GM12872 (cell line): ENCODE results near the gene HIVEP3.

Source experiments
- TF ChIP-seq, protein P1 (sequence below): IDR thresholded peaks from 3 replicates; pipeline ENCODE4 v1.5.1; 2011; ENCODE audit warnings: low read depth, mild to moderate bottlenecking, low read length, moderate library complexity; ENCODE audit not compliant: insufficient read depth

Gene HIVEP3

DNA sequence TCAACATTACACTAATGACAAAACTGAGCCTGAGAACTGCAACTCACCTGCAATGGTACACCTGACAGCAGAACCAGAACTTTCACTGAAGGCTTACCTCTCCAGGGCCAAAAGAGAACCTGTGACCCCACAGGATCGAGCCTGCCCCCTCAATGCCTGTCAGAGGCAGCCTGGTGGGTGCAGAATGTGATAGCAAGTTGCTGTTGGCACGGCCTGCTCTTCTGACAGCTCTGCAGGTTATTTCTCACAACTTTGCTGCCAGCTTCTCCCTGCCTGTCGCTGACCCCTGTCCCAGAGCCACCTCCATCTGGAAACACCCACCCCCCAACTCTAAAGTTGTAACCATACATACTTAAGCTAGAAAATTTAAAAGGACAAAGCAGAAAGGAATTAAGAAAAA lies 35.2 kb downstream of the HIVEP3 start:
- TF ChIP-seq, protein P1, sequence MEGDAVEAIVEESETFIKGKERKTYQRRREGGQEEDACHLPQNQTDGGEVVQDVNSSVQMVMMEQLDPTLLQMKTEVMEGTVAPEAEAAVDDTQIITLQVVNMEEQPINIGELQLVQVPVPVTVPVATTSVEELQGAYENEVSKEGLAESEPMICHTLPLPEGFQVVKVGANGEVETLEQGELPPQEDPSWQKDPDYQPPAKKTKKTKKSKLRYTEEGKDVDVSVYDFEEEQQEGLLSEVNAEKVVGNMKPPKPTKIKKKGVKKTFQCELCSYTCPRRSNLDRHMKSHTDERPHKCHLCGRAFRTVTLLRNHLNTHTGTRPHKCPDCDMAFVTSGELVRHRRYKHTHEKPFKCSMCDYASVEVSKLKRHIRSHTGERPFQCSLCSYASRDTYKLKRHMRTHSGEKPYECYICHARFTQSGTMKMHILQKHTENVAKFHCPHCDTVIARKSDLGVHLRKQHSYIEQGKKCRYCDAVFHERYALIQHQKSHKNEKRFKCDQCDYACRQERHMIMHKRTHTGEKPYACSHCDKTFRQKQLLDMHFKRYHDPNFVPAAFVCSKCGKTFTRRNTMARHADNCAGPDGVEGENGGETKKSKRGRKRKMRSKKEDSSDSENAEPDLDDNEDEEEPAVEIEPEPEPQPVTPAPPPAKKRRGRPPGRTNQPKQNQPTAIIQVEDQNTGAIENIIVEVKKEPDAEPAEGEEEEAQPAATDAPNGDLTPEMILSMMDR, result no peak

DNA sequence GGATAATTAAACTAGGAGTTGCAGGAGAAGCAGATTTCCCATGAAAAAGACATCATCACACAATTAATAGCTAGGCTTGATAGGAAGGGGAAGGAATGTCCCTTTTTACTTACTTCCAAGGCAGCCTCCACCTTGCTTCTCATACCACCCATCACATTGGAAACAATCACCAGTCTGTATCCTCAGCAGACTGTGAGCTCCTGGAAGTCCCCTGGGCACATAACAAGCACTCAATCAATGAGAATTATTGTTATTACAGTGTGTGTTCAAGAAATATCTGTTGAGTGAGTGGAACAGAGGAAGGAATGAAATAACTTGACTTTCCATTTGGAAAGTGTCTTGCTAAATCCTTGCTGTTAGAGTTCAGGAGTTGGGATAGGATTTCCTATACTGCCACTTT lies 36.2 kb downstream of the HIVEP3 start:
- TF ChIP-seq, protein P1, result no peak

DNA sequence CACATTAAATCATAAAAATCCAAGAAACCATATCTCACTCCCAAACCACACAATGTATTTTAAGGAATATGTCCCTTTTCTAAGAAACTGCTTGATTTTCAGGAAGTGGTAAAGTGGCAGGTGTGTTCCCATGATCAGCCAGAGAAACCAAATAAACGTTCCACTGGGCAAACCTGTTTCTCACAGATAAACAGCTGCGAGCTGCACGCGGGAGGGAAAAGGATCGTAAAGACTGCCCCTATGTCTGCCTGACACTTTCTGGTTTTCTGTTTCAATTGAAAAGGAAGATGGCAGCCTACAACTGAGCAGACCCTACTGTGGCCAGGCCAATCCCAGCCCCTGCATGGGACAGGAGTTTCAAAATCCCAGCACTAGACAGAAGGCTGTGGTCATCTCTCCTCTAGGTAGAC lies 36.6 kb downstream of the HIVEP3 start:
- TF ChIP-seq, protein P1, result no peak

DNA sequence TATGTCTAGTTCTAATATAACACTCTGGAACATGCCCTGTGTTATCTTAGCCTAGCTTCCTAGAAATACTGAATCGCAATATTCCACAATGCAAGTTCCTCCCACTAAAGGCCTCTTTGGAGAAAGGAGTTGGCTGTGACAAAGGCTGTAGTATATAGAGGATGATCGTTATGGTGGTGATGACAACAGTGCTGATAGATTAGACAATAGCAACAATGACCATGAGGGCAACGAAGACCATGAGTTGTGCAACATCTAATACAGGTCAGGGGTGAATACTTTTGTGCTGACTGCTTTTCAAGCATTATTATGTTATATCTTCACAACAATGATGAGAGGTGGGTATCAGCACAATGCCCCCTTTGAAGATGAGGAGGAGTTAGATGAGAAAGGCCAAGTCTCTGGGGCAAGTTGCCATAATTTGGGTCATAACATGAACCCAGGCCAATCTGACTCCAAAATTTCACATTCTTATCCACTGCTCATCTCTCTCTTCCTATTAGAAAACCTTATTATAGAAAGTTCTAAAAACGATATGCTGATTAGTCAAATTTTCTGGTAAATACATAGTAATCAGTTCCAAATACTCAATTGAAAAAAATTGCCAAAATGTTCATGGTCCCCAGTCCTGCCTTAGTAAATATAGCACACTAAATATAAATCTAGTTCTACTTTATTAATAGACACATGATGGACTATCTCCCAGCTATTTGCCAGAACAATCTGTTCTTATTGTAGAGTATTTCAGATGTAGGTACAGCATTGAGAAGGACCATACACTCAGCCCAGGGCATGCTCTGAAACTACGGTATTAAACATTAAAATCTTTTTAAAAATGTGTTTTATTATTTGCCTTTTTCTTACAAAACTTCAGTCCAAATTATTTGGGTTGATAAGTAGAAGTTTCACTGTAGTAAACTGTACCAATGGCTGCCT lies 37.5 kb downstream of the HIVEP3 start:
- TF ChIP-seq, protein P1, result no peak

DNA sequence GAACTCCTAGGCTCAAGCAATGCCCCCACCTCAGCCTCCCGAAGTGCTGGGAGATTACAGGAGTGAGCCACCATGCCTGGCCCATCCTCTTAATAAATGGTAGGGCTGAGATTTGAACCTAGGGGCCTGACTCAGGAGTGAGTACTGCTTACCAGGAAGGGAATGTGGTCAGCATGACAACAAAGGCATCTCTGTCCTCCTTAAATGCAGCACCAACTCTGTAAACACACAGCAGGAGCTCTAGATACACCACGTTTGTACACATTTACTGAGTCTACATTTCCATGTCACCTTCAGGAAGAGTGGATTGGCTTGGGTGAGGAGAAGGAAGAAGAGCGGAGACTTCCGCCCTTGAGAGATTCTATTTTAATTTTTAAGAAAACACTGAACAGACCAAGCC lies 38.5 kb downstream of the HIVEP3 start:
- TF ChIP-seq, protein P1, result no peak

DNA sequence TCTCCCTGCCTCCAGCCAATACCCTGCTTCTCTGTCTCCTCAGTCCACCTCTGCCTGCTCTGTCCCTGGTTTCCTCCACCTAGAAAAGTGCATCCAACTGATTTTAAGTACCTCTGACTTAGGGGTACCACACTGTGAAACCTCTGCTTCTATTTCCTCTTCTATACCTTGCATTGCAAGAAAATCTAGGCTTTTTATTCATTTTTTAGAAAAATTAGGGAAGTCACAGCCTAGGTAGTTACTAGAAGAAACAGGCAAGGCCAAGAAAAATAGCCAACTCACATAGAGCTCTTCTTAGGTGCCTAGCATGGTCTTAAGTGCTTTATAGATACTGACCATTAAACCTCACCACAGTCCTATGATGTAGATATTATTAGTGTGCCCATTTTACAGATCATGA lies 39.1 kb downstream of the HIVEP3 start:
- TF ChIP-seq, protein P1, result no peak

DNA sequence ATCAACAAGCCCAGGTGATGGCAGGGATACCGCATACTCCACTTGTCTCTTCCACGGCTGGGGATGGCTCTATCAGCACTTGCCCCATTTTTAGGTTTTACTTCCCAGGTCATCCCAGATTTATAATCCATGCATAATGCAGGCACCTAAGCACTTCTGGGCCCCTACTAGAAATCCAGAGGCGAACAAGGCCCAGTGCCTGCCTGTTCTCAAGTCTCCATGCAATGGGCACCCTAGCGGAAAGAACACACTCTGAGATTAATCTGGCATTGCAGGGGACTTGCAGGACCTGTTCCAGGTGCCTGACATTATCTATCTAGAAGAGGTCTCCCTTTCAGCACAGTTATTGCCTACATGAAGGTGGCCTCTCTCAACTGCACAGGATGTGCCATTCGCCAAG lies 39.8 kb downstream of the HIVEP3 start:
- TF ChIP-seq, protein P1, result no peak
